Breast epithelium (tissue), 4 donors: ENCODE data around the gene KRTAP5-5. TPM values are rescaled to one million over a fixed set of nuclear protein-coding genes. Genes with fewer than 3 reads are reported as not detected.
A peak's percentile ranks its signal among the peaks of the same experiment; 100 is the strongest.
"Not testable (repeated sequence)": the region's sequence is repeated elsewhere in the genome, so short reads cannot be mapped to it uniquely, and the experiment has no call there.

Experiments
- DNase-seq, 2 donors: peaks; one replicate each; pipeline ENCODE4 v3.0.0-alpha.2; 2019; ENCODE audit warnings: low spot score in 2 of 2
- H3K27ac ChIP-seq, 2 donors: fragments of 200-600 bp; sonication (generic) in 1 of 2; one replicate each; pipeline ENCODE4 v1.5.1; 2016 to 2019; ENCODE audit warnings: mild to moderate bottlenecking in 1 of 2
- H3K27me3 ChIP-seq, 2 donors: fragments of 200-600 bp; sonication (generic) in 1 of 2; one replicate each; pipeline versions ENCODE4 v1.5.1 to v1.6.0; 2017 to 2019; ENCODE audit warnings: control low read depth in 1 of 2, mild to moderate bottlenecking in 1 of 2
- H3K36me3 ChIP-seq: fragments of 200-600 bp; one replicate; pipeline ENCODE4 v1.5.1; 2019
- H3K4me1 ChIP-seq, 2 donors: fragments of 200-600 bp; sonication (generic); one replicate each; pipeline ENCODE4 v1.5.1; 2016 to 2019; ENCODE audit warnings: control low read depth in 1 of 2
- H3K4me3 ChIP-seq, 3 donors: fragments of 200-600 bp; sonication (generic); 1 replicate in 2 of 3; 2 replicates in 1 of 3; pipeline ENCODE4 v1.5.1; 2016 to 2019; ENCODE audit warnings: mild to moderate bottlenecking in 3 of 3, moderate library complexity in 2 of 3
- H3K9me3 ChIP-seq, 2 donors: fragments of 200-600 bp; sonication (generic) in 1 of 2; one replicate each; pipeline ENCODE4 v1.5.1; 2016 to 2019; ENCODE audit warnings: control low read depth in 1 of 2
- CTCF ChIP-seq, 3 donors: fragments of 450-650 bp; IDR thresholded peaks; one replicate each; pipeline ENCODE4 v1.5.1; 2016 to 2017; ENCODE audit warnings: antibody characterized with exemption in 3 of 3, mild to moderate bottlenecking in 3 of 3, moderate library complexity in 3 of 3
- POLR2A ChIP-seq: fragments of 450-650 bp; IDR thresholded peaks from one replicate; pipeline ENCODE4 v1.6.1; 2016; ENCODE audit warnings: antibody characterized with exemption, mild to moderate bottlenecking, moderate library complexity
- POLR2AphosphoS5 ChIP-seq, 3 donors: sonication (generic); formaldehyde crosslinking; IDR thresholded peaks; one replicate each; pipeline ENCODE4 v1.6.1; 2017; ENCODE audit warnings: antibody characterized with exemption in 3 of 3
- intact Hi-C: fragments of 100-400 bp; cut with DNase I; formaldehyde crosslinking; loops from one replicate; pipeline ENCODE4 v1.15.1; 2023; ENCODE audit warnings: low total_unique reads
- total RNA-seq, 3 donors: library from RNA; depleted of rRNA; stranded (reverse); fragments of >200 nt; gene quantifications; one replicate each; pipeline ENCODE4 v1.1.0, GENCODE V29; 2016

Gene KRTAP5-5
- total RNA-seq, 3 donors from 2014 or later: not detected

GRCh38 chr11:1607901-1608300 is 21.7 kb upstream of the KRTAP5-5 start:
- intact Hi-C loops: loop anchor here (1.0 to 2.0 kb wide), 2 partner anchors 16 to 65 kb away; no protein-coding TSS in a partner anchor
- H3K4me3 ChIP-seq: not testable (repeated sequence)

GRCh38 chr11:1608363-1608762 is 21.2 kb upstream of the KRTAP5-5 start, which contains the start of gene KRTAP5-3:
KRTAP5-3 (minus strand) TSS chr11:1608463; CDS start chr11:1608385, 78 bp downstream.
- H3K4me1 ChIP-seq: no peaks in the 10 kb centered on the region
- no peak for DNase-seq
- H3K27me3 ChIP-seq: peaks cover 0 to 17% of the 10 kb centered on the region in 2 donors
- H3K27ac ChIP-seq: no peak within 1 kb of the TSS
- TF ChIP-seq CTCF (IDR thresholded peaks at IDR 0.05) (no peak), POLR2AphosphoS5 (IDR thresholded peaks at IDR 0.05) (no peak), POLR2A (no peak)
- intact Hi-C loops: no loop called here
- no peaks in the 10 kb centered on the region for H3K9me3 ChIP-seq
- no peak within 1 kb of the TSS for H3K4me3 ChIP-seq
- no peaks in the 10 kb centered on the region for H3K36me3 ChIP-seq

More at GRCh38 chr11:1607901-1608300, 21.7 kb upstream of the KRTAP5-5 start:
- peaks cover 0 to 17% of the 10 kb centered on the region in 2 donors for H3K27me3 ChIP-seq
- not testable (repeated sequence) for DNase-seq, H3K4me1 ChIP-seq, H3K27ac ChIP-seq, H3K9me3 ChIP-seq, H3K36me3 ChIP-seq

GRCh38 chr11:1618231-1618630 is 11.3 kb upstream of the KRTAP5-5 start:
- Histone ChIP-seq H3K27me3 (peaks cover 0 to 12% of the 10 kb centered on the region in 2 donors), H3K4me1 (no peaks in the 10 kb centered on the region), H3K36me3 (no peaks in the 10 kb centered on the region), H3K27ac (no peak overlapping the region), H3K9me3 (no peaks in the 10 kb centered on the region), H3K4me3 (no peak overlapping the region)
- TF ChIP-seq POLR2A (no peak), CTCF (IDR thresholded peaks at IDR 0.05) (no peak), POLR2AphosphoS5 (IDR thresholded peaks at IDR 0.05) (no peak)
- DNase-seq: no peak
- intact Hi-C loops: no loop called here

GRCh38 chr11:1619449-1619848 is 10.1 kb upstream of the KRTAP5-5 start:
- H3K27ac ChIP-seq: no peak overlapping the region
- no peaks in the 10 kb centered on the region for H3K9me3 ChIP-seq
- TF ChIP-seq POLR2A (no peak), POLR2AphosphoS5 (IDR thresholded peaks at IDR 0.05) (no peak), CTCF (IDR thresholded peaks at IDR 0.05) (no peak)
- peaks cover 0 to 12% of the 10 kb centered on the region in 2 donors for H3K27me3 ChIP-seq
- intact Hi-C loops: no loop called here
- DNase-seq: peak in 1 of 2 donors; percentile 42
- no peak overlapping the region for H3K4me3 ChIP-seq
- H3K4me1 ChIP-seq: no peaks in the 10 kb centered on the region
- H3K36me3 ChIP-seq: no peaks in the 10 kb centered on the region

GRCh38 chr11:1622086-1622485 is 7.5 kb upstream of the KRTAP5-5 start, which contains the start of gene KRTAP5-4:
KRTAP5-4 (minus strand) TSS chr11:1622138; CDS start chr11:1622093, 45 bp downstream.
- Histone ChIP-seq H3K9me3 (no peaks in the 10 kb centered on the region), H3K36me3 (no peaks in the 10 kb centered on the region), H3K4me3 (no peak within 1 kb of the TSS), H3K27ac (no peak within 1 kb of the TSS), H3K4me1 (no peaks in the 10 kb centered on the region), H3K27me3 (no peaks in the 10 kb centered on the region)
- DNase-seq: no peak
- intact Hi-C loops: no loop called here
- no peak for TF ChIP-seq POLR2AphosphoS5 (IDR thresholded peaks at IDR 0.05)

GRCh38 chr11:1623716-1624115 is 5.9 kb upstream of the KRTAP5-5 start:
- Histone ChIP-seq H3K27ac (no peak overlapping the region), H3K9me3 (no peaks in the 10 kb centered on the region), H3K36me3 (no peaks in the 10 kb centered on the region), H3K27me3 (peaks cover 0 to 4% of the 10 kb centered on the region in 2 donors), H3K4me3 (no peak overlapping the region), H3K4me1 (no peaks in the 10 kb centered on the region)
- DNase-seq: no peak
- TF ChIP-seq POLR2AphosphoS5 (IDR thresholded peaks at IDR 0.05) (no peak), CTCF (IDR thresholded peaks at IDR 0.05) (no peak), POLR2A (no peak)
- intact Hi-C loops: no loop called here
